Body of pancreas (tissue), 4 donors: ENCODE measurements around the gene TMEM63A.

Experiments
- POLR2A ChIP-seq, 3 donors: fragments of 450-650 bp; IDR thresholded peaks; one replicate each; pipeline ENCODE4 v1.6.1; 2016; ENCODE audit warnings: antibody characterized with exemption in 3 of 3, mild to moderate bottlenecking in 2 of 3
- TF ChIP-seq, protein P1 (sequence below), 7 experiments: fragments of 450-650 bp in 4 of 7; fragments of 200-600 bp in 3 of 7; sonication (generic) in 3 of 7; IDR thresholded peaks; one replicate each; pipeline ENCODE4 v1.5.1; 2016 to 2019; ENCODE audit warnings: antibody characterized with exemption in 7 of 7

DNA sequence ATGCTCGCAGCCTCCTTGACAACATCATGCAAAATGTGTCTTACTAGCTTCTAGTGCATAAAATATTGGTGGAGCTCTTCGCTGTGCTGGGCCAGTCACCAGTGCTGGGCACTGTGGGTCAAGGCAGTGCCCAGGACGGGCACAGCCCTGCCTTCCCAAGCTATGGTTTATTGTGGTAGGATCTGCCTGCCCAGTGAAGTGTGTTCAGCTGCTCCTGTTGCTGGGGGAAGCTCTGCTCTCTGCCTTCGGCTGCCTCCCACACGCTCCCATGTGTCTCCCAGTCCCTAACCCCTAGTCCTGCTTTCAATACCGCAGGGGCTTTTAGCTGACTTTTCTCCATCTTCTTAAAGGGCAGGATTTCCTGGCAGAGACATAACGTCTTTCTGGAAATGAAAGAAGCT, 56.6 kb downstream of the TMEM63A start:
- TF ChIP-seq, protein P1, sequence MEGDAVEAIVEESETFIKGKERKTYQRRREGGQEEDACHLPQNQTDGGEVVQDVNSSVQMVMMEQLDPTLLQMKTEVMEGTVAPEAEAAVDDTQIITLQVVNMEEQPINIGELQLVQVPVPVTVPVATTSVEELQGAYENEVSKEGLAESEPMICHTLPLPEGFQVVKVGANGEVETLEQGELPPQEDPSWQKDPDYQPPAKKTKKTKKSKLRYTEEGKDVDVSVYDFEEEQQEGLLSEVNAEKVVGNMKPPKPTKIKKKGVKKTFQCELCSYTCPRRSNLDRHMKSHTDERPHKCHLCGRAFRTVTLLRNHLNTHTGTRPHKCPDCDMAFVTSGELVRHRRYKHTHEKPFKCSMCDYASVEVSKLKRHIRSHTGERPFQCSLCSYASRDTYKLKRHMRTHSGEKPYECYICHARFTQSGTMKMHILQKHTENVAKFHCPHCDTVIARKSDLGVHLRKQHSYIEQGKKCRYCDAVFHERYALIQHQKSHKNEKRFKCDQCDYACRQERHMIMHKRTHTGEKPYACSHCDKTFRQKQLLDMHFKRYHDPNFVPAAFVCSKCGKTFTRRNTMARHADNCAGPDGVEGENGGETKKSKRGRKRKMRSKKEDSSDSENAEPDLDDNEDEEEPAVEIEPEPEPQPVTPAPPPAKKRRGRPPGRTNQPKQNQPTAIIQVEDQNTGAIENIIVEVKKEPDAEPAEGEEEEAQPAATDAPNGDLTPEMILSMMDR (IDR thresholded peaks at IDR 0.05): no peak
- no peak for TF ChIP-seq POLR2A (IDR thresholded peaks at IDR 0.05)
